A549 (cell line): ENCODE measurements around the gene MAGI2.
"Not testable (repeated sequence)": the region's sequence is repeated elsewhere in the genome, so short reads cannot be mapped to it uniquely, and the experiment has no call there.

ENCODE experiments used
- CHD2 ChIP-seq: fragments of 150-350 bp; IDR thresholded peaks from 2 replicates; pipeline ENCODE4 v1.6.1; 2014; ENCODE audit warnings: low read length; ENCODE audit not compliant: partially characterized antibody
- HOXB5 ChIP-seq: fragments of 250-450 bp; sonication (Bioruptor Pico); IDR thresholded peaks from 2 replicates; pipeline ENCODE4 v1.5.0; 2020; ENCODE audit warnings: mild to moderate bottlenecking, moderate library complexity
- POLR2AphosphoS2 ChIP-seq: conservative IDR thresholded peaks from 2 replicates; pipeline ENCODE4 v1.6.1; 2012; ENCODE audit warnings: low read length, improper control_type of control experiment, inconsistent platforms
- RCOR1 ChIP-seq: fragments of 150-350 bp; IDR thresholded peaks from 2 replicates; pipeline ENCODE4 v1.6.1; 2014; ENCODE audit warnings: antibody characterized with exemption, low read length, low read depth

GRCh38 chr7:78577174-78577952 is 876.1 kb downstream of the MAGI2 start:
- not testable (repeated sequence) for TF ChIP-seq CHD2, HOXB5, RCOR1, POLR2AphosphoS2
